Osteoblast (primary cell): Measurements from ENCODE around the gene MYPOP. TPM values are rescaled to one million over a fixed set of nuclear protein-coding genes. Genes with fewer than 3 reads are reported as not detected.

Experiments used
- DNase-seq: peaks from one replicate; pipeline ENCODE4 v3.0.0; 2011; ENCODE audit warnings: low spot score, mixed read lengths; ENCODE audit not compliant: insufficient read length; ENCODE audit errors: missing footprints
- H2AFZ ChIP-seq: 2 replicates; pipeline ENCODE4 v1.6.0; 2011; ENCODE audit warnings: mild to moderate bottlenecking, low read length
- H3K27ac ChIP-seq: 2 replicates; pipeline ENCODE4 v1.5.1; 2011; ENCODE audit warnings: mild to moderate bottlenecking, low read depth, low read length, moderate library complexity
- H3K27me3 ChIP-seq: 2 replicates; pipeline ENCODE4 v1.6.0; 2012; ENCODE audit warnings: mild to moderate bottlenecking, control low read depth, inconsistent platforms, low read length, moderate library complexity; ENCODE audit not compliant: insufficient read depth
- H3K36me3 ChIP-seq: 2 replicates; pipeline ENCODE4 v1.5.1; 2011; ENCODE audit warnings: mild to moderate bottlenecking, low read length, control low read depth, moderate library complexity; ENCODE audit not compliant: insufficient read depth
- H3K4me1 ChIP-seq: 2 replicates; pipeline ENCODE4 v1.5.1; 2011; ENCODE audit warnings: mild to moderate bottlenecking, low read length, control low read depth, moderate library complexity; ENCODE audit not compliant: insufficient read depth
- H3K4me2 ChIP-seq: 2 replicates; pipeline ENCODE4 v1.6.0; 2011; ENCODE audit warnings: mild to moderate bottlenecking, low read length; ENCODE audit not compliant: insufficient read depth
- H3K4me3 ChIP-seq: fragments of 200-600 bp; sonication (generic); 3 replicates; pipeline ENCODE4 v1.5.1; 2012; ENCODE audit warnings: mild to moderate bottlenecking, low read length, inconsistent platforms; ENCODE audit not compliant: insufficient read depth
- H3K79me2 ChIP-seq: 2 replicates; pipeline ENCODE4 v1.6.0; 2012; ENCODE audit warnings: mild to moderate bottlenecking, low read length, control low read depth, inconsistent platforms; ENCODE audit not compliant: insufficient read depth
- H3K9me3 ChIP-seq: 2 replicates; pipeline ENCODE4 v1.5.1; 2011; ENCODE audit warnings: low read depth, low read length, control low read depth
- H4K20me1 ChIP-seq: 2 replicates; pipeline ENCODE4 v1.6.0; 2012; ENCODE audit warnings: mild to moderate bottlenecking, low read length, control low read depth; ENCODE audit not compliant: insufficient read depth
- total RNA-seq: library from RNA; depleted of rRNA; stranded (reverse); fragments of >200 nt; gene quantifications from 2 replicates; pipeline ENCODE4 v1.2.3, GENCODE V29; 2012
- TF ChIP-seq, protein P1 (sequence below): IDR thresholded peaks from 2 replicates; pipeline ENCODE4 v1.5.1; 2011; ENCODE audit warnings: mild to moderate bottlenecking, low read depth, low read length, moderate library complexity; ENCODE audit errors: extremely low read depth

The MYPOP gene
- total RNA-seq, 1 donor = 3.3 TPM

DNA sequence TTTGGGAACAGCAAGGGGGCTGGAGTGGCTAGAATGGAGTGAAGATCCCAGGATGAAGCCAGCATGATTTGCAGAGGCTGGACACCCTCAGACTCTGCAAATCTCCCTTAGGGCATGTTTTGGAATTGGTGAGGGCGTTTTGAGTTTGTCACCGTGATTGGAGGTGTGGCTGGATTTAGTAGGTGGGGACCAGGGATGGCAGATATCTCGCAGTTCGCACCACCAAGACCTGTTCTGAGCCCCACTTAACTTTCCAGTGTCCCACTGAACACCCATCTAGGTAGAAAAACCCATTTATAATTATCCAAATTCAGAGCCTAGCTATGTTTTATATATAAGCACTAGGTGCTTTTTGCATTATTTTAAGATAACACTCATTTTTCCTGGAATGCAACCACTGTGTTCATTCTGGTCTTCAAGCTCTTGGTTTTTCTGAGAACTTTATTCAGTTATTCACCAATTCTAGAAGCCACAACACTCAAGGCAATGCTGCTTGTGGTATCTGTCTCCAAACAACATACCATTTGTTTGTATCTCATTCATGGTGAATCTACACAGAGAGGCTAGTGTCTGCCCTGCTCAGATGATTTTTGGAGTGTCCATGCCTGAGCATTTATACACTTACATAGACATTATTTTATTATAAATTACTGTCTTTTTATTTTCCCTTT lies 15.1 kb upstream of the MYPOP start:
- Histone ChIP-seq H3K79me2 (no peaks in the 10 kb centered on the region), H3K27ac (no peak overlapping the region)

DNA sequence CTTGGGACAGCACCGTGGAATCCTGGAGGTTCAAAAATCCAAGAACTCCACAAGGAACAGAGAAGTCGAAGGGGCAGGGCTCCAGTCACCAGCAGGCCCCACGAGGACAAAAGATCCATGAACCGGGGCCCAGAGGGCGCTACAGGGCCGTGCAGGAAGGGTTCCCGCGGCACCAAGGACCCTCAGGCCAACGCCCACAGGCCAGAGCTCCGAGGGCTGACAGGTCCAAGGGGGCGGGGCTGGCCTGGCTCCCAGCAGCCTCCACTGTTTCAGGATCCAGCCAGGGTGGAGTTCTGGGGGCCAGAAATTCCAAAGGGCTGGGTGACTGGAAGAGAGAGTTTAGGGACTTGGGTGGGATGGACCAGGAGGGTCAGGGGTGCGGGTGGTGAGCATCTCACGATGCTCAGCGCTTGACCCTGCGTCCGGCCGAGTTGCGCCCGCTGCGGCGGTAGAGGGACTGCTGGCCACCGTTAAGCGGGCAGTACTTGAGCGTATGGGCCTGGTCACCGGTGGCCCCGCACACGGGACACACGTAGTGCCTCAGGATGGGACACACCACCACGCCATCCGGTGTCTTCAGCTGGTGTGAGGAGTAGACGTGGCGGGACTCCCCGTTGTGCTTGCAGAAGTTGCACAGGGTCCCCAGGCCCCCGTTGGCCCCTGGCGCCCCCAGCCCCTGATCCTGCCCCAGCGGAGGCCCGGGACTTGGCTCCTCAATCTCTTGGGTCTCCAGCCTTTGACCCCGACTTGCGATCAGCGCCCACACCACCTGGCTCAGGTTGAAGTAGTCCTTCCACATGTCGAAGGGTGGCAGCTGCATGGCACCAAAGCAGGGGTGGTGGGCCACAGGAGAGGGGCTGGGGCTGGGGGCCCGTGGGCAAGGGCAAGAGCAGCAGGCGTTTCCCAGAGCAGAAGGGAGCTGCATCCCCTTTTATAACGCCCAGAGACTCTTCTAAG lies 11.7 kb upstream of the MYPOP start, which contains the start of gene NANOS2:
Gene NANOS2, minus strand, starts transcription at position 905 of the 957 bp plus-strand sequence. Its CDS starts 85 bp downstream, at position 820.
- Histone ChIP-seq H4K20me1 (no peaks in the 10 kb centered on the region), H3K4me3 (no peak within 1 kb of the TSS), H3K4me1 (no peaks in the 10 kb centered on the region), H3K36me3 (no peaks in the 10 kb centered on the region), H3K9me3 (no peaks in the 10 kb centered on the region), H3K27ac (no peak within 1 kb of the TSS), H2AFZ (no peak within 1 kb of the TSS), H3K27me3 (peaks cover 16% of the 10 kb centered on the region), H3K79me2 (no peaks in the 10 kb centered on the region), H3K4me2 (no peak within 1 kb of the TSS)
- TF ChIP-seq, protein P1, sequence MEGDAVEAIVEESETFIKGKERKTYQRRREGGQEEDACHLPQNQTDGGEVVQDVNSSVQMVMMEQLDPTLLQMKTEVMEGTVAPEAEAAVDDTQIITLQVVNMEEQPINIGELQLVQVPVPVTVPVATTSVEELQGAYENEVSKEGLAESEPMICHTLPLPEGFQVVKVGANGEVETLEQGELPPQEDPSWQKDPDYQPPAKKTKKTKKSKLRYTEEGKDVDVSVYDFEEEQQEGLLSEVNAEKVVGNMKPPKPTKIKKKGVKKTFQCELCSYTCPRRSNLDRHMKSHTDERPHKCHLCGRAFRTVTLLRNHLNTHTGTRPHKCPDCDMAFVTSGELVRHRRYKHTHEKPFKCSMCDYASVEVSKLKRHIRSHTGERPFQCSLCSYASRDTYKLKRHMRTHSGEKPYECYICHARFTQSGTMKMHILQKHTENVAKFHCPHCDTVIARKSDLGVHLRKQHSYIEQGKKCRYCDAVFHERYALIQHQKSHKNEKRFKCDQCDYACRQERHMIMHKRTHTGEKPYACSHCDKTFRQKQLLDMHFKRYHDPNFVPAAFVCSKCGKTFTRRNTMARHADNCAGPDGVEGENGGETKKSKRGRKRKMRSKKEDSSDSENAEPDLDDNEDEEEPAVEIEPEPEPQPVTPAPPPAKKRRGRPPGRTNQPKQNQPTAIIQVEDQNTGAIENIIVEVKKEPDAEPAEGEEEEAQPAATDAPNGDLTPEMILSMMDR = no peak
- DNase-seq = peak; percentile 26

More for the DNA sequence above, 15.1 kb upstream of the MYPOP start:
- DNase-seq = peak; percentile 51
- Histone ChIP-seq H3K36me3 (no peaks in the 10 kb centered on the region), H3K27me3 (peaks cover 21% of the 10 kb centered on the region), H3K4me1 (no peaks in the 10 kb centered on the region), H3K9me3 (no peaks in the 10 kb centered on the region), H3K4me3 (no peak overlapping the region), H2AFZ (no peak overlapping the region), H4K20me1 (no peaks in the 10 kb centered on the region), H3K4me2 (no peak overlapping the region)
- TF ChIP-seq, protein P1 = no peak

DNA sequence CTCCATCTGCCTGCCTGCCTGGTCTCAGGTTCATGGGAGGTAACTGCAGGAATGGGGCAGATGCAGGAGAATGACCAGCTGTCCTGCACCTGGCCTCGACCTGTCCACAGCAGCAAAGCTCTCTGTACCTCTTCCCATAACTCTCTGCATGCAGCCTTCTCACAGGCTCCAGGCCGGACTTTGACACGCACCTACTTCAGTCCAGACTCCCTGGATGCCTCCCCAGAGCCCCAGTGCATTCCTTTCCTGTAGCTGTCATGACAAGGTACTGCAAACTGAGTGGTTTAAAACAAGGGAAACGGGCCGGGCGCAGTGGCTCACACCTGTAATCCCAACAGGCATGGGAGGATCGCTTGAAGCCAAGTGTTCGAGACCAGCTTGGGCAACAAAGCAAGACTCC lies 8.9 kb upstream of the MYPOP start:
- Histone ChIP-seq H3K4me2 (no peak overlapping the region), H3K27ac (no peak overlapping the region), H3K79me2 (no peaks in the 10 kb centered on the region), H3K4me1 (no peaks in the 10 kb centered on the region), H3K36me3 (no peaks in the 10 kb centered on the region), H4K20me1 (no peaks in the 10 kb centered on the region), H3K27me3 (peaks cover 10% of the 10 kb centered on the region), H3K4me3 (no peak overlapping the region), H3K9me3 (no peaks in the 10 kb centered on the region), H2AFZ (no peak overlapping the region)
- no peak for DNase-seq
- TF ChIP-seq, protein P1 = no peak

DNA sequence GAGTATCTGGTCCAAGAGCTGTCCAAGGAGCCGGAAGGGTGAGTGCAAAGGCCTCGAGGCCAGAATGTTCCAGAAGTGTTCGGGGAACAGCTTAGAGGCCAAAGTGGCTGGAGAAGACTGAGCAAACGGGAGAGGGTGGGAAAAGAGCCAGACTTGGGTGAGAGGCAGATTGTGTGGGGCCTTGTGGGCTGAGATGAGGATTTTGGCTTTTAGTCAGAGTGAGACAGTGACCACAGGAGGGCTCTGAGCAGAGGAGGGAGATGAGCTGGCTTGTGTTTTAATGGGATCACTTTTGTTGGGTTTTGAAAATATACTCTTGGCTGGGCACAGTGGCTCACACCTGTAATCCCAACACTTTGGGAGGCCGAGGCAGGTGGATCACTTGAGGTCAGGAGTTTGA lies 6.5 kb upstream of the MYPOP start:
- no peak overlapping the region for H3K4me2 ChIP-seq
- DNase-seq = peak; percentile 76

More for the DNA sequence above, 6.5 kb upstream of the MYPOP start:
- Histone ChIP-seq H4K20me1 (no peaks in the 10 kb centered on the region), H2AFZ (no peak overlapping the region), H3K27ac (no peak overlapping the region), H3K9me3 (no peaks in the 10 kb centered on the region), H3K4me3 (no peak overlapping the region), H3K4me1 (no peaks in the 10 kb centered on the region), H3K79me2 (no peaks in the 10 kb centered on the region), H3K36me3 (no peaks in the 10 kb centered on the region), H3K27me3 (peaks cover 10% of the 10 kb centered on the region)
- TF ChIP-seq, protein P1 = no peak
